Spleen (tissue), 11 donors: ENCODE measurements around the gene PLPP3. TPM values are rescaled to one million over a fixed set of nuclear protein-coding genes. Genes with fewer than 3 reads are reported as not detected.

Experiments used
- DNase-seq: peaks from one replicate; pipeline ENCODE4 v3.0.0-alpha.2; 2020
- H3K27ac ChIP-seq, 8 donors: fragments of 200-600 bp; sonication (generic) in 7 of 8; 1 replicate in 4 of 8; 2 replicates in 4 of 8; pipeline versions ENCODE4 v1.5.0 to v1.8.0; 2016 to 2021; ENCODE audit warnings: inconsistent platforms in 4 of 8, mild to moderate bottlenecking in 4 of 8, moderate library complexity in 1 of 8
- H3K27me3 ChIP-seq, 7 donors: fragments of 200-600 bp; sonication (generic) in 6 of 7; replicated peaks in 1 of 7; 1 replicate in 4 of 7; 2 replicates in 3 of 7; pipeline versions ENCODE4 v1.5.0 to v1.8.0; 2016 to 2021; ENCODE audit warnings: inconsistent platforms in 3 of 7, mild to moderate bottlenecking in 1 of 7
- H3K36me3 ChIP-seq, 6 donors: fragments of 200-600 bp; sonication (generic) in 5 of 6; 1 replicate in 4 of 6; 2 replicates in 2 of 6; pipeline versions ENCODE4 v1.5.0 to v1.8.0; 2016 to 2021; ENCODE audit warnings: inconsistent platforms in 2 of 6
- H3K4me1 ChIP-seq, 6 donors: fragments of 200-600 bp; sonication (generic) in 5 of 6; 1 replicate in 3 of 6; 2 replicates in 3 of 6; pipeline versions ENCODE4 v1.5.0 to v1.8.0; 2016 to 2021; ENCODE audit warnings: inconsistent platforms in 3 of 6
- H3K4me3 ChIP-seq, 8 donors: fragments of 200-600 bp; sonication (generic) in 7 of 8; 1 replicate in 4 of 8; 2 replicates in 4 of 8; pipeline versions ENCODE4 v1.5.0 to v1.8.0; 2016 to 2021; ENCODE audit warnings: inconsistent platforms in 4 of 8, mild to moderate bottlenecking in 4 of 8, moderate library complexity in 2 of 8
- H3K9me3 ChIP-seq, 8 donors: fragments of 200-600 bp; sonication (generic) in 7 of 8; 1 replicate in 4 of 8; 2 replicates in 4 of 8; pipeline versions ENCODE4 v1.5.0 to v1.8.0; 2016 to 2021; ENCODE audit warnings: inconsistent platforms in 4 of 8
- CTCF ChIP-seq, 11 experiments: fragments of 200-600 bp in 7 of 11; fragments of 450-650 bp in 4 of 11; sonication (generic) in 4 of 11; IDR thresholded peaks in 8 of 11; conservative IDR thresholded peaks in 3 of 11; 1 replicate in 7 of 11; 2 replicates in 4 of 11; pipeline versions ENCODE4 v1.4.0 to v1.8.0; 2016 to 2021; ENCODE audit warnings: antibody characterized with exemption in 11 of 11, inconsistent platforms in 4 of 11, mild to moderate bottlenecking in 1 of 11
- POLR2A ChIP-seq, 3 donors: fragments of 450-650 bp; IDR thresholded peaks; one replicate each; pipeline ENCODE4 v1.5.1; 2017; ENCODE audit warnings: antibody characterized with exemption in 3 of 3, mild to moderate bottlenecking in 1 of 3
- POLR2AphosphoS5 ChIP-seq, 3 donors: sonication (generic); formaldehyde crosslinking; IDR thresholded peaks; one replicate each; pipeline ENCODE4 v1.5.1; 2017; ENCODE audit warnings: antibody characterized with exemption in 3 of 3
- WGBS, 5 donors: extraction: QIAGEN DNeasy Blood & Tissue Kit in 3 of 5; methylation state at CpG; one replicate each; pipeline versions ENCODE4 v1.1.5 to v1.1.7; 2013 to 2018; 5-methylcytosine and 5-hydroxymethylcytosine counted together
- intact Hi-C: fragments of 100-400 bp; cut with DNase I; formaldehyde crosslinking; loops from one replicate; pipeline ENCODE4 v1.15.0; 2023; ENCODE audit warnings: low total_unique reads
- polyA plus RNA-seq, 3 donors: library from polyadenylated mRNA; stranded (reverse); fragments of 200-250 nt; gene quantifications; one replicate each; pipeline ENCODE4 v1.2.1, GENCODE V29; 2013
- total RNA-seq, 7 donors: library from RNA; depleted of rRNA in 3 of 7; stranded (reverse); fragments of >200 nt in 3 of 7; fragmentation: NEBNext Ultra II Directional in 4 of 7; extraction: Animal tissue kit (Norgen Biotek cat#: 25700) in 4 of 7; gene quantifications; one replicate each; pipeline versions ENCODE4 v1.1.0 to v1.2.1, GENCODE V29; 2016 to 2021
- donor health status: healthy with polysubstance abuse.
- donor health status: DM: no; HTN: no; CAD: no; lungs with moderate emphysema.
- donor health status: DM: no; HTN: no; CAD: no.
- donor health status: Bipolar disorder and iron deficiency.
- donor health status: healthy.
- donor health status: DM: no; HTN: no; CAD: no.
- donor health status: DM: yes; HTN: yes; CAD: no.

PLPP3 gene
- total and polyA plus RNA-seq, 10 donors: 6.7 to 90.0 (median 55.1) TPM

- 75 to 82% (median 81%) methylated on average over 8 of the region's 8 CpGs for WGBS, 5 donors
- peaks cover 5 to 23% (median 20%) of the 10 kb centered on the region in 6 donors for H3K4me1 ChIP-seq
- no peak overlapping the region for H3K27ac ChIP-seq
- peaks cover 0 to 31% (median 0%) of the 10 kb centered on the region in 6 donors for H3K36me3 ChIP-seq
- TF ChIP-seq CTCF (IDR thresholded peaks at IDR 0.05 in 8 of 11, conservative IDR thresholded peaks at IDR 0.05 in 3 of 11) (no peak), POLR2A (IDR thresholded peaks at IDR 0.05) (no peak), POLR2AphosphoS5 (IDR thresholded peaks at IDR 0.05) (no peak)
- no peak for DNase-seq
- no peaks in the 10 kb centered on the region for H3K27me3 ChIP-seq
- no peak overlapping the region for H3K4me3 ChIP-seq
- intact Hi-C loops: no loop called here
- H3K9me3 ChIP-seq: peaks cover 0 to 3% (median 0%) of the 10 kb centered on the region in 8 donors
Measured at GRCh38 chr1:56489695-56490094, 89.7 kb downstream of the PLPP3 start.

- Histone ChIP-seq H3K4me3 (no peak overlapping the region), H3K9me3 (peaks cover 0 to under 1% (median 0%) of the 10 kb centered on the region in 8 donors)
- intact Hi-C loops: no loop called here
Measured at GRCh38 chr1:56484695-56485094, 94.7 kb downstream of the PLPP3 start.

GRCh38 chr1:56483104-56483503 is 96.3 kb downstream of the PLPP3 start:
- Histone ChIP-seq H3K4me1 (peaks cover 4 to 15% (median 10%) of the 10 kb centered on the region in 6 donors), H3K9me3 (no peaks in the 10 kb centered on the region), H3K4me3 (no peak overlapping the region), H3K27me3 (peaks cover 0 to 7% (median 0%) of the 10 kb centered on the region in 7 donors), H3K36me3 (no peaks in the 10 kb centered on the region), H3K27ac (no peak overlapping the region)
- intact Hi-C loops: no loop called here
- 66 to 90% (median 76%) methylated on average over 1 of the region's 1 CpG for WGBS, 5 donors
- DNase-seq: no peak
- TF ChIP-seq CTCF (IDR thresholded peaks at IDR 0.05 in 8 of 11, conservative IDR thresholded peaks at IDR 0.05 in 3 of 11) (no peak), POLR2A (IDR thresholded peaks at IDR 0.05) (no peak), POLR2AphosphoS5 (IDR thresholded peaks at IDR 0.05) (no peak)

More at GRCh38 chr1:56484695-56485094, 94.7 kb downstream of the PLPP3 start:
- H3K27ac ChIP-seq: no peak overlapping the region
- no peaks in the 10 kb centered on the region for H3K36me3 ChIP-seq
- no peaks in the 10 kb centered on the region for H3K27me3 ChIP-seq
- DNase-seq: no peak
- TF ChIP-seq POLR2A (IDR thresholded peaks at IDR 0.05) (no peak), POLR2AphosphoS5 (IDR thresholded peaks at IDR 0.05) (no peak), CTCF (IDR thresholded peaks at IDR 0.05 in 8 of 11, conservative IDR thresholded peaks at IDR 0.05 in 3 of 11) (no peak)
- no peaks in the 10 kb centered on the region for H3K4me1 ChIP-seq

- H3K4me3 ChIP-seq: no peak overlapping the region
- no peaks in the 10 kb centered on the region for H3K36me3 ChIP-seq
- H3K4me1 ChIP-seq: peaks cover 6 to 21% (median 14%) of the 10 kb centered on the region in 6 donors
- no peak for DNase-seq
- TF ChIP-seq POLR2A (IDR thresholded peaks at IDR 0.05) (no peak), CTCF (IDR thresholded peaks at IDR 0.05 in 8 of 11, conservative IDR thresholded peaks at IDR 0.05 in 3 of 11) (no peak), POLR2AphosphoS5 (IDR thresholded peaks at IDR 0.05) (no peak)
- H3K27ac ChIP-seq: no peak overlapping the region
- no peaks in the 10 kb centered on the region for H3K9me3 ChIP-seq
- intact Hi-C loops: no loop called here
- WGBS, 5 donors: 64 to 80% (median 72%) methylated on average over 1 of the region's 1 CpG
- H3K27me3 ChIP-seq: peaks cover 0 to 13% (median 0%) of the 10 kb centered on the region in 7 donors
Measured at GRCh38 chr1:56482486-56482885, 96.9 kb downstream of the PLPP3 start.
